Cardiac muscle cell (in vitro differentiated cells and primary cell): ENCODE measurements around the gene CRYBB1. TPM values are rescaled to one million over a fixed set of nuclear protein-coding genes. Genes with fewer than 3 reads are reported as not detected.

ENCODE experiments used
- DNase-seq, 2 donors: peaks; one replicate each; pipeline versions ENCODE4 v3.0.0 to v3.0.0-alpha.2; 2010 to 2017; ENCODE audit warnings: low read depth in 1 of 2, low spot score in 1 of 2
- H3K27ac ChIP-seq: fragments of 200-600 bp; sonication (generic); 2 replicates; pipeline ENCODE4 v1.5.1; 2016
- H3K27me3 ChIP-seq: fragments of 200-600 bp; sonication (generic); 2 replicates; pipeline ENCODE4 v1.6.0; 2016; ENCODE audit warnings: control low read depth
- H3K36me3 ChIP-seq: fragments of 200-600 bp; sonication (generic); 2 replicates; pipeline ENCODE4 v1.5.1; 2016; ENCODE audit warnings: control low read depth
- H3K4me1 ChIP-seq: fragments of 200-600 bp; sonication (generic); 2 replicates; pipeline ENCODE4 v1.8.1; 2017; ENCODE audit warnings: low read depth, mild to moderate bottlenecking, mixed run types
- H3K4me3 ChIP-seq: fragments of 200-600 bp; sonication (generic); 2 replicates; pipeline ENCODE4 v1.5.1; 2016; ENCODE audit warnings: mild to moderate bottlenecking
- H3K9me3 ChIP-seq: fragments of 200-600 bp; sonication (generic); 2 replicates; pipeline ENCODE4 v1.5.1; 2017; ENCODE audit warnings: low read depth, mild to moderate bottlenecking, control low read depth
- CTCF ChIP-seq: IDR thresholded peaks from 2 replicates; pipeline ENCODE4 v1.5.1; 2012; ENCODE audit warnings: low read depth, mild to moderate bottlenecking, low read length
- polyA plus RNA-seq: library from polyadenylated mRNA; unstranded; fragments of >200 nt; fragmentation: Nextera tagmentation; extraction: Ambion mirVana; gene quantifications from 2 replicates; pipeline ENCODE4 v1.2.1, GENCODE V29; 2016
- total RNA-seq: library from RNA; depleted of rRNA; stranded (reverse); fragments of >200 nt; gene quantifications from 2 replicates; pipeline ENCODE4 v1.2.3, GENCODE V29; 2016

The CRYBB1 gene
- total and polyA plus RNA-seq, 2 experiments from 2014 or later, result not detected

GRCh38 chr22:26566994-26567393 lies 50.8 kb downstream of the CRYBB1 start:
- no peaks in the 10 kb centered on the region for H3K36me3 ChIP-seq
- no peak for DNase-seq
- H3K9me3 ChIP-seq, result no peaks in the 10 kb centered on the region
- no peaks in the 10 kb centered on the region for H3K4me1 ChIP-seq
- no peak overlapping the region for H3K4me3 ChIP-seq
- TF ChIP-seq CTCF, result no peak
- H3K27me3 ChIP-seq, result no peaks in the 10 kb centered on the region
- no peak overlapping the region for H3K27ac ChIP-seq

DNA sequence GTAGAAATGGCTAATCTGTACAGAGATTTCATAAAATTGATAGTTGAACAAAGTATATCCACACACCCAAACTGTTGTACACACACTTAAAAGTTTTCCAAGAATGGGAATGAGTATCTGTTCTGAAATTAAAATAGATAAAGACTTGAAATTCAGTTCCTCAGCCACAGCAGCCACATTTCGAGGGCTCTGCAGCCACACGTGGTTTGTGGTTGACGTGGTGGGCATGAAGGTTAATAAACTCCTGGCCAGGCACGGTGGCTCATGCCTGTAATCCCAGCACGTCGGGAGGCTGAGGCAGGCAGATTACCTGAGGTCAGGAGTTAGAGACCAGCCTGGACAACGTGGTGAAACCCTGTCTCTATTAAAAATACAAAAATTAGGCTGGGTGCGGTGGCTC lies 51.9 kb downstream of the CRYBB1 start:
- no peak overlapping the region for H3K27ac ChIP-seq
- H3K4me3 ChIP-seq, result no peak overlapping the region
- H3K36me3 ChIP-seq, result no peaks in the 10 kb centered on the region
- H3K4me1 ChIP-seq, result no peaks in the 10 kb centered on the region
- H3K27me3 ChIP-seq, result no peaks in the 10 kb centered on the region
- no peaks in the 10 kb centered on the region for H3K9me3 ChIP-seq
- DNase-seq, result no peak
- no peak for TF ChIP-seq CTCF

DNA sequence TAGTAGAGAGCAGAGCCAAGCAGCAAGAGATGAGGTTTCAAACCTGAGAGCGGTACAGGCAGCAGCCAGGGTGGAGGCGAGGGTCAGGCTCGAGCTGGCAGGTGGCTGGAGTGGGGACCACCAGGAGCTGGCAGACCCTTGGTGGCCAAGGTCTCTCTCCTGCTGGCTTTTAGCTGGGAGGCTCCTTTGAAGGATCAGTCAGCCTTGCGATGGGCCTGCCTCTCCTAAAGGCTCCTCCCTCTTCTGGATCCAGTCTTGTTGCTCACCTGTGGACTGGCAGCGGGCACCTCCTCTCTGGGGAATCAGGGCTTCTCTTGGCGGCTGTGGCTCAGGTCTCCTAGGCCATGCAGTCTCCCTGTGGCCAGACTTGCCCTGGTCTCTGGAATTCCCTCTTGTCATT lies 52.6 kb downstream of the CRYBB1 start:
- TF ChIP-seq CTCF, result no peak

DNA sequence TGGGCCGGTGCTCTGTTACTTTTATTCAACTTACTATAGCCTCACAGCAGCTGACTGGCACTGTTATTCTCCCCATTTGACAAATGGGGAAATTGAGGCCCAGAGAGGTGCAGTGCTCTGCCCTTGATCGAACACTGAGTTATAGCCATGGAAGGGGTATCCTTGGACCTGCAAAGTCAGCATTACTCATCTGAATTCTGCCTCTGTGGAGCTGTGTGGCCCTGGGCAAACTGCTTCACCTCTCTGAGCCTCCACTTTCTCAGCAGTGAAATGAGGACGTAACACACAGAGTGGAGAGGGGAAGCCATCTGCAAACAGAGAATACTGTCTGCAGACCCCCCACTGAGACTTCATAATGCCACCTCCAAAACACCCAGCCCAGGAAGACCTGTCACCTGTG lies 53.2 kb downstream of the CRYBB1 start:
- no peak for DNase-seq
- Histone ChIP-seq H3K27me3 (no peaks in the 10 kb centered on the region), H3K4me1 (no peaks in the 10 kb centered on the region), H3K9me3 (no peaks in the 10 kb centered on the region), H3K4me3 (no peak overlapping the region), H3K27ac (no peak overlapping the region), H3K36me3 (no peaks in the 10 kb centered on the region)
- TF ChIP-seq CTCF, result no peak

More for the DNA sequence above, 52.6 kb downstream of the CRYBB1 start:
- Histone ChIP-seq H3K4me3 (no peak overlapping the region), H3K36me3 (no peaks in the 10 kb centered on the region), H3K27me3 (no peaks in the 10 kb centered on the region), H3K9me3 (no peaks in the 10 kb centered on the region), H3K4me1 (no peaks in the 10 kb centered on the region), H3K27ac (no peak overlapping the region)
- DNase-seq, result no peak

DNA sequence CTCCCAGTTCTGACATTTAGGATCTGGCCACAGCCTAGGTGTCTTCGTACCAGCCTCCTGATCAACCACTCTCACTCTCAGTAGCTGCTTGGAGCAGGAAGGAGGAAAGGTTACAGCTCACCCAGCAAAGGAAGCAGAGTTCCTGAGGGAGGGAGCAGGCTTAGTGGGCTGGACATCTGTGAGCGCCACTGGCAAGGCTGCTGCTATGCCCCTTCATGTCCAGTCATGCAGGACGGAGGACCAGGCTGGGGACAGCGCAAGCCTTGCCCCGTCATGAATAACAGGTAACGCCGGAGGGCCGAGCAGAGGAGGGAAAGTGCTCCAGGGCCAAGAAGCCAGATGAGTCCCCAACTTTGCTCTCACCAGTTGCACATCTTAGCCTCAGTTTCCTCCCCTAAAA lies 53.6 kb downstream of the CRYBB1 start:
- no peak for DNase-seq
- Histone ChIP-seq H3K27me3 (no peaks in the 10 kb centered on the region), H3K27ac (no peak overlapping the region), H3K36me3 (no peaks in the 10 kb centered on the region), H3K4me3 (no peak overlapping the region), H3K9me3 (no peaks in the 10 kb centered on the region), H3K4me1 (no peaks in the 10 kb centered on the region)
- TF ChIP-seq CTCF, result no peak

GRCh38 chr22:26563022-26563421 lies 54.8 kb downstream of the CRYBB1 start:
- no peak overlapping the region for H3K4me3 ChIP-seq
- no peaks in the 10 kb centered on the region for H3K27me3 ChIP-seq
- no peak for DNase-seq
- no peaks in the 10 kb centered on the region for H3K36me3 ChIP-seq
- no peak for TF ChIP-seq CTCF
- H3K4me1 ChIP-seq, result no peaks in the 10 kb centered on the region
- H3K9me3 ChIP-seq, result no peaks in the 10 kb centered on the region
- no peak overlapping the region for H3K27ac ChIP-seq
